ENCODE results near the gene ZNF460. TPM values are rescaled to one million over a fixed set of nuclear protein-coding genes. Genes with fewer than 3 reads are reported as not detected.

Gene ZNF460
- total and polyA plus RNA-seq, 8 donors, result 0.45 to 30.9 (median 19.9) TPM

DNA sequence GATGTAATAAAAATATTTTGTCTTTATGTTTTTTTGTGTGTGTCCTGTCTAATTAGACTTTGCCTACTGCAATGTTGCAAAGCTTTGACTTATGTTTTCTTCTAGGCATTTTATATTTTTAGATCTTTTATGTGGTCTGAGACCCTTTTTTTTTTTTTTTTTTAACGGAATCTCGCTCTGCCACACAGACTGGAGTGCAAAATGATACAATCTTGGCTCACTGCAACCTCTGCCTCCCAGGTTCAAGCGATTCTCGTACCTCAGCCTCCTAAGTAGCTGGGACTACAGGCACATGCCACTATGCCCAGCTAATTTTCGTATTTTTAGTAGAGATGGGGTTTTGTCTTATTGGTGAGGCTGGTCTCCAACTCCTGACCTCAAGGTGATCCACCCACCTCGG, 62.3 kb downstream of the ZNF460 start:
- DNase-seq (no peak), ATAC-seq (no peak), FAIRE-seq (no peak)
- H3K27ac ChIP-seq, result no peak overlapping the region
- H3K4me1 ChIP-seq, result no peaks in the 10 kb centered on the region
- TF ChIP-seq, protein P1, sequence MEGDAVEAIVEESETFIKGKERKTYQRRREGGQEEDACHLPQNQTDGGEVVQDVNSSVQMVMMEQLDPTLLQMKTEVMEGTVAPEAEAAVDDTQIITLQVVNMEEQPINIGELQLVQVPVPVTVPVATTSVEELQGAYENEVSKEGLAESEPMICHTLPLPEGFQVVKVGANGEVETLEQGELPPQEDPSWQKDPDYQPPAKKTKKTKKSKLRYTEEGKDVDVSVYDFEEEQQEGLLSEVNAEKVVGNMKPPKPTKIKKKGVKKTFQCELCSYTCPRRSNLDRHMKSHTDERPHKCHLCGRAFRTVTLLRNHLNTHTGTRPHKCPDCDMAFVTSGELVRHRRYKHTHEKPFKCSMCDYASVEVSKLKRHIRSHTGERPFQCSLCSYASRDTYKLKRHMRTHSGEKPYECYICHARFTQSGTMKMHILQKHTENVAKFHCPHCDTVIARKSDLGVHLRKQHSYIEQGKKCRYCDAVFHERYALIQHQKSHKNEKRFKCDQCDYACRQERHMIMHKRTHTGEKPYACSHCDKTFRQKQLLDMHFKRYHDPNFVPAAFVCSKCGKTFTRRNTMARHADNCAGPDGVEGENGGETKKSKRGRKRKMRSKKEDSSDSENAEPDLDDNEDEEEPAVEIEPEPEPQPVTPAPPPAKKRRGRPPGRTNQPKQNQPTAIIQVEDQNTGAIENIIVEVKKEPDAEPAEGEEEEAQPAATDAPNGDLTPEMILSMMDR (IDR thresholded peaks at IDR 0.05), result no peak
- H3K27me3 ChIP-seq, result no peaks in the 10 kb centered on the region
- H3K4me3 ChIP-seq, result no peak overlapping the region
- H3K36me3 ChIP-seq, result no peaks in the 10 kb centered on the region
- intact Hi-C loops (cut with DNase I), result no loop called here
- no peaks in the 10 kb centered on the region for H3K9me3 ChIP-seq
- 56 to 64% methylated on average over 6 of the region's 6 CpGs for WGBS, 2 donors

Other genes with a start within 250 kb of the ZNF460 start
- not detected for gene USP29, start 160.5 kb upstream of the ZNF460 start, total RNA-seq
- not detected for gene USP29, start 160.5 kb upstream of the ZNF460 start, polyA plus RNA-seq
- not detected for gene ZIM3, start 135.3 kb upstream of the ZNF460 start, total RNA-seq
- gene ZIM3, start 135.3 kb upstream of the ZNF460 start, polyA plus RNA-seq, result not detected
- gene DUXA, start 113.0 kb upstream of the ZNF460 start, total RNA-seq, result not detected
- gene DUXA, start 113.0 kb upstream of the ZNF460 start, polyA plus RNA-seq, result not detected
- gene ZNF264, start 89.0 kb upstream of the ZNF460 start, total RNA-seq, result 10 to 100 TPM; 15.8 to 28.0 (median 17.0) TPM
- 1 to 10 TPM; 4.7 to 5.4 TPM for gene ZNF264, start 89.0 kb upstream of the ZNF460 start, polyA plus RNA-seq
- under 1 TPM; 0.28 to 0.87 (median 0.64) TPM for gene AURKC, start 49.5 kb upstream of the ZNF460 start, total RNA-seq
- 1 to 10 TPM; 1.1 to 2.3 TPM for gene AURKC, start 49.5 kb upstream of the ZNF460 start, polyA plus RNA-seq
- gene ZNF805, start 39.9 kb upstream of the ZNF460 start, total RNA-seq, result 1 to 10 TPM; 4.1 to 8.9 (median 5.2) TPM
- gene ZNF805, start 39.9 kb upstream of the ZNF460 start, polyA plus RNA-seq, result under 1 TPM; 0.75 to 0.95 TPM
- gene ZNF543, start 40.0 kb downstream of the ZNF460 start, total RNA-seq, result 1 to 10 TPM; 1.3 to 4.1 (median 1.5) TPM
- gene ZNF543, start 40.0 kb downstream of the ZNF460 start, polyA plus RNA-seq, result 1 to 10 TPM in 1 of 2 donors, under 1 TPM in 1; 0.76 to 1.4 TPM
- gene ZNF304, start 70.8 kb downstream of the ZNF460 start, total RNA-seq, result 1 to 10 TPM; 1.9 to 4.6 (median 2.5) TPM
- 1 to 10 TPM; 1.1 to 3.3 TPM for gene ZNF304, start 70.8 kb downstream of the ZNF460 start, polyA plus RNA-seq
- 1 to 10 TPM; 2.1 to 3.2 (median 2.5) TPM for gene TRAPPC2B, start 83.1 kb downstream of the ZNF460 start, total RNA-seq
- 10 to 100 TPM in 1 of 2 donors, 1 to 10 TPM in 1; 9.3 to 14.7 TPM for gene TRAPPC2B, start 83.1 kb downstream of the ZNF460 start, polyA plus RNA-seq
- gene ZNF547, start 83.1 kb downstream of the ZNF460 start, total RNA-seq, result 1 to 10 TPM in 5 of 6 donors, under 1 TPM in 1; 0.60 to 1.4 (median 1.1) TPM
- 1 to 10 TPM; 1.3 to 4.1 TPM for gene ZNF547, start 83.1 kb downstream of the ZNF460 start, polyA plus RNA-seq
- gene ZNF548, start 109.4 kb downstream of the ZNF460 start, total RNA-seq, result 1 to 10 TPM; 3.5 to 8.7 (median 5.1) TPM
- gene ZNF548, start 109.4 kb downstream of the ZNF460 start, polyA plus RNA-seq, result 1 to 10 TPM; 3.7 to 5.2 TPM
- gene ZNF17, start 130.7 kb downstream of the ZNF460 start, total RNA-seq, result 1 to 10 TPM; 3.7 to 6.8 (median 4.7) TPM
- 1 to 10 TPM; 2.3 to 2.7 TPM for gene ZNF17, start 130.7 kb downstream of the ZNF460 start, polyA plus RNA-seq
- 1 to 10 TPM; 4.2 to 7.2 (median 5.2) TPM for gene ZNF749, start 154.8 kb downstream of the ZNF460 start, total RNA-seq
- gene ZNF749, start 154.8 kb downstream of the ZNF460 start, polyA plus RNA-seq, result 1 to 10 TPM; 2.1 to 4.5 TPM
- gene VN1R1, start 176.7 kb downstream of the ZNF460 start, total RNA-seq, result under 1 TPM; 0.12 to 0.32 (median 0.27) TPM
- gene VN1R1, start 176.7 kb downstream of the ZNF460 start, polyA plus RNA-seq, result under 1 TPM; 0.11 to 0.80 TPM
- gene ZNF772, start 197.1 kb downstream of the ZNF460 start, total RNA-seq, result 1 to 10 TPM; 2.3 to 8.9 (median 4.1) TPM
- gene ZNF772, start 197.1 kb downstream of the ZNF460 start, polyA plus RNA-seq, result 1 to 10 TPM; 1.3 to 2.0 TPM
- gene ZNF419, start 207.3 kb downstream of the ZNF460 start, total RNA-seq, result 1 to 10 TPM; 1.7 to 4.4 (median 3.0) TPM
- gene ZNF419, start 207.3 kb downstream of the ZNF460 start, polyA plus RNA-seq, result 1 to 10 TPM; 3.5 to 7.6 TPM
- gene ZNF773, start 219.5 kb downstream of the ZNF460 start, total RNA-seq, result 1 to 10 TPM; 2.6 to 4.0 (median 3.2) TPM
- gene ZNF773, start 219.5 kb downstream of the ZNF460 start, polyA plus RNA-seq, result 1 to 10 TPM in 1 of 2 donors, under 1 TPM in 1; 0.99 to 3.6 TPM
- 1 to 10 TPM; 1.2 to 3.5 (median 1.9) TPM for gene ZNF549, start 246.9 kb downstream of the ZNF460 start, total RNA-seq
- 1 to 10 TPM; 1.5 to 2.9 TPM for gene ZNF549, start 246.9 kb downstream of the ZNF460 start, polyA plus RNA-seq

Data from pancreas (tissue), 10 donors.